Keratinocyte (primary cell): ENCODE measurements around the gene PLCD1. TPM values are rescaled to one million over a fixed set of nuclear protein-coding genes. Genes with fewer than 3 reads are reported as not detected.

Experiments
- DNase-seq: peaks from one replicate; pipeline ENCODE4 v3.0.0-alpha.2; 2011; ENCODE audit warnings: low read depth, missing footprints, low spot score
- FAIRE-seq: peaks from 2 replicates; lab custom pipeline; 2011; peaks lifted over from hg19 to GRCh38; lab: Jason Lieb, UNC
- H2AFZ ChIP-seq: 2 replicates; pipeline ENCODE4 v1.6.0; 2012; ENCODE audit warnings: low read length, control low read depth, inconsistent platforms; ENCODE audit not compliant: control insufficient read depth
- H3K27ac ChIP-seq: 2 replicates; pipeline ENCODE4 v1.5.1; 2011; ENCODE audit warnings: low read length; ENCODE audit not compliant: control insufficient read depth, insufficient read depth
- H3K27me3 ChIP-seq: 3 replicates; pipeline ENCODE4 v1.6.0; 2011; ENCODE audit warnings: low read length; ENCODE audit not compliant: control insufficient read depth, insufficient read depth; ENCODE audit errors: extremely low read depth
- H3K36me3 ChIP-seq, 2 experiments: 2 replicates in 1 of 2; 3 replicates in 1 of 2; pipeline ENCODE4 v1.5.1; 2011; ENCODE audit warnings: low read length in 2 of 2, mild to moderate bottlenecking in 1 of 2; ENCODE audit not compliant: control insufficient read depth in 2 of 2, insufficient read depth in 2 of 2; ENCODE audit errors: extremely low read depth in 1 of 2
- H3K4me1 ChIP-seq: 3 replicates; pipeline ENCODE4 v1.5.1; 2011; ENCODE audit warnings: low read length; ENCODE audit not compliant: control insufficient read depth, insufficient read depth; ENCODE audit errors: extremely low read depth
- H3K4me2 ChIP-seq: 3 replicates; pipeline ENCODE4 v1.6.0; 2011; ENCODE audit warnings: low read depth, low read length; ENCODE audit not compliant: control insufficient read depth, insufficient read depth; ENCODE audit errors: extremely low read depth
- H3K4me3 ChIP-seq, 3 experiments: fragments of 200-600 bp in 1 of 3; sonication (generic) in 1 of 3; 2 replicates in 2 of 3; 3 replicates in 1 of 3; pipeline ENCODE4 v1.5.1; 2011 to 2016; ENCODE audit warnings: low read length in 3 of 3, mild to moderate bottlenecking in 3 of 3, control low read depth in 2 of 3, inconsistent platforms in 1 of 3, low read depth in 1 of 3, mixed read lengths in 1 of 3, mixed run types in 1 of 3, moderate library complexity in 1 of 3; ENCODE audit not compliant: control insufficient read depth in 2 of 3, insufficient read depth in 2 of 3; ENCODE audit errors: extremely low read depth in 1 of 3
- H3K79me2 ChIP-seq: 2 replicates; pipeline ENCODE4 v1.6.0; 2012; ENCODE audit warnings: low read length; ENCODE audit not compliant: control insufficient read depth, insufficient read depth
- H3K9ac ChIP-seq: 3 replicates; pipeline ENCODE4 v1.6.0; 2011; ENCODE audit warnings: low read length; ENCODE audit not compliant: control insufficient read depth, insufficient read depth; ENCODE audit errors: extremely low read depth
- H3K9me1 ChIP-seq: 3 replicates; pipeline ENCODE4 v1.6.0; 2011; ENCODE audit warnings: low read length; ENCODE audit not compliant: control insufficient read depth, insufficient read depth; ENCODE audit errors: extremely low read depth
- H3K9me3 ChIP-seq: 2 replicates; pipeline ENCODE4 v1.5.1; 2012; ENCODE audit warnings: low read depth, low read length; ENCODE audit not compliant: control insufficient read depth
- H4K20me1 ChIP-seq: 3 replicates; pipeline ENCODE4 v1.6.0; 2011; ENCODE audit warnings: low read length; ENCODE audit not compliant: control insufficient read depth, insufficient read depth; ENCODE audit errors: extremely low read depth
- EZH2 ChIP-seq: IDR thresholded peaks from one replicate; pipeline ENCODE4 v1.6.1; 2012; ENCODE audit warnings: inconsistent platforms, mild to moderate bottlenecking, low read length, moderate library complexity
- dilution Hi-C: fragments of 300-500 bp; cut with MboI; formaldehyde crosslinking; loops from one replicate; pipeline ENCODE4 v1.7.0; 2020; ENCODE audit warnings: low sequenced_read_pairs; ENCODE audit not compliant: extremely low pct_ligation_motif_present
- polyA plus RNA-seq, 5 experiments: library from polyadenylated mRNA; depleted of rRNA in 3 of 5; stranded (reverse) in 3 of 5; stranded (forward) in 1 of 5; unstranded in 1 of 5; fragments of >200 nt; gene quantifications; 1 replicate in 1 of 5; 2 replicates in 3 of 5; 3 replicates in 1 of 5; pipeline versions ENCODE4 v1.2.1 to v1.2.3, GENCODE V29; 2011 to 2012; ENCODE audit warnings: missing spikeins in 2 of 5, low read depth in 1 of 5, low replicate concordance in 1 of 5
- TF ChIP-seq, protein P1 (sequence below), 3 experiments: IDR thresholded peaks in 1 of 3; conservative IDR thresholded peaks in 1 of 3; optimal IDR thresholded peaks in 1 of 3; 2 replicates in 2 of 3; 3 replicates in 1 of 3; pipeline versions ENCODE3 to v1.5.1; 2011; ENCODE audit warnings: low read length in 3 of 3, mild to moderate bottlenecking in 3 of 3, moderate library complexity in 2 of 3, control low read depth in 1 of 3, inconsistent platforms in 1 of 3; ENCODE audit not compliant: insufficient read depth in 2 of 3; ENCODE audit errors: extremely low read depth in 1 of 3

PLCD1 gene
- polyA plus RNA-seq, 1 donor (not counting 4 experiments of a cell fraction or from before 2014, with no cell fraction given): 26.0 TPM

DNA sequence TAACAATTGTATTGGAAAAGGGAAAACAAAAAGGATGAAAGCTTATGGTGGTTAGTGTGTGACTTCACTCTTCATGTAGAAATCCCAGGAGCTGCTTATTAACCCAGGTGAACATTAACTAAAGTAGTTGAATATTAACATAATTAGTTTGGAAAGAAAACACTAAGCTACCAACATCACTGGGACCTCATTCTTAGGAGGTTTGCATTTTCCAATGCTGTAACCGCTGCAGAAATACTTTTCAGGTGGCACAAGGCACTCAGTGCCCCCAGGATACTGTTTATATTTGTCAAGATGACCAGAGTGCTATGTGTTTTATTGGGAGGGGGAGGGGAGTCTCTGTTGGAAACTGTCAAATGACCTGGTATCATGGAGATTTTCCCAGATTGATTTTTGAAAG lies 64.7 kb downstream of the PLCD1 start:
- H3K79me2 ChIP-seq: no peaks in the 10 kb centered on the region
- dilution Hi-C loops: no loop called here
- H3K27ac ChIP-seq: no peak overlapping the region
- H3K4me1 ChIP-seq: peaks cover 3% of the 10 kb centered on the region
- TF ChIP-seq, protein P1, sequence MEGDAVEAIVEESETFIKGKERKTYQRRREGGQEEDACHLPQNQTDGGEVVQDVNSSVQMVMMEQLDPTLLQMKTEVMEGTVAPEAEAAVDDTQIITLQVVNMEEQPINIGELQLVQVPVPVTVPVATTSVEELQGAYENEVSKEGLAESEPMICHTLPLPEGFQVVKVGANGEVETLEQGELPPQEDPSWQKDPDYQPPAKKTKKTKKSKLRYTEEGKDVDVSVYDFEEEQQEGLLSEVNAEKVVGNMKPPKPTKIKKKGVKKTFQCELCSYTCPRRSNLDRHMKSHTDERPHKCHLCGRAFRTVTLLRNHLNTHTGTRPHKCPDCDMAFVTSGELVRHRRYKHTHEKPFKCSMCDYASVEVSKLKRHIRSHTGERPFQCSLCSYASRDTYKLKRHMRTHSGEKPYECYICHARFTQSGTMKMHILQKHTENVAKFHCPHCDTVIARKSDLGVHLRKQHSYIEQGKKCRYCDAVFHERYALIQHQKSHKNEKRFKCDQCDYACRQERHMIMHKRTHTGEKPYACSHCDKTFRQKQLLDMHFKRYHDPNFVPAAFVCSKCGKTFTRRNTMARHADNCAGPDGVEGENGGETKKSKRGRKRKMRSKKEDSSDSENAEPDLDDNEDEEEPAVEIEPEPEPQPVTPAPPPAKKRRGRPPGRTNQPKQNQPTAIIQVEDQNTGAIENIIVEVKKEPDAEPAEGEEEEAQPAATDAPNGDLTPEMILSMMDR (optimal IDR thresholded peaks at IDR 0.05 in 1 of 3, IDR thresholded peaks at IDR 0.05 in 1 of 3, conservative IDR thresholded peaks at IDR 0.05 in 1 of 3; ENCODE audit: extremely low read depth in 1 of 3, insufficient read depth in 2 of 3, low read length in 3 of 3): no peak
- TF ChIP-seq EZH2: no peak
- DNase-seq (no peak), FAIRE-seq (no peak)
- H3K9me1 ChIP-seq: no peaks in the 10 kb centered on the region
- H3K9ac ChIP-seq: no peak overlapping the region
- H2AFZ ChIP-seq: no peak overlapping the region
- peaks cover 18 to 23% of the 10 kb centered on the region in 2 experiments for H3K36me3 ChIP-seq
- no peaks in the 10 kb centered on the region for H3K27me3 ChIP-seq
- H3K4me2 ChIP-seq: no peak overlapping the region
- no peak overlapping the region for H3K4me3 ChIP-seq
- no peaks in the 10 kb centered on the region for H4K20me1 ChIP-seq
- no peaks in the 10 kb centered on the region for H3K9me3 ChIP-seq

DNA sequence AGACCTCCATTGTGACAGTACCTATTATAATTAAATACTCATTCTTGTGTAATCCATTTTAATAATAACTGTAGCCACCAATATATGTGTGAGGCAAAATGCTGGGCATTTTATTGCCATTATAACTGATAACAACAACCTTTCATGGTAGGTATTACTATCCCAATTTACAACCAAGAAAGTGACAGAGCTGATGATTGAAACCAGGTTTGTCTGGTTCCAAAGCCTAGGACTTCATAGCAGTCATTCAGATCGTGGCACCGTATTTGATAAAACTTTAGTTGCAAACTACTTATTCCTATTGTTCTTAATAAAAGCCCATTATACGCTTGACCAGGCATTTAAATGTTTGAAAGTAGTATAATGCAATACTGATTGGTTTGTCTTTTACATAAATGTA lies 65.3 kb downstream of the PLCD1 start:
- TF ChIP-seq, protein P1 (optimal IDR thresholded peaks at IDR 0.05 in 1 of 3, IDR thresholded peaks at IDR 0.05 in 1 of 3, conservative IDR thresholded peaks at IDR 0.05 in 1 of 3; ENCODE audit: extremely low read depth in 1 of 3, insufficient read depth in 2 of 3, low read length in 3 of 3): no peak
- no peak for TF ChIP-seq EZH2
- peaks cover 3% of the 10 kb centered on the region for H3K4me1 ChIP-seq
- H3K36me3 ChIP-seq: peaks cover 13 to 17% of the 10 kb centered on the region in 2 experiments
- H3K9me1 ChIP-seq: no peaks in the 10 kb centered on the region
- H3K27me3 ChIP-seq: no peaks in the 10 kb centered on the region
- DNase-seq (no peak), FAIRE-seq (no peak)
- H3K9me3 ChIP-seq: no peaks in the 10 kb centered on the region
- no peak overlapping the region for H2AFZ ChIP-seq
- H3K4me3 ChIP-seq: no peak overlapping the region
- no peak overlapping the region for H3K27ac ChIP-seq
- no peaks in the 10 kb centered on the region for H3K79me2 ChIP-seq
- dilution Hi-C loops: no loop called here
- H3K9ac ChIP-seq: no peak overlapping the region
- no peak overlapping the region for H3K4me2 ChIP-seq
- no peaks in the 10 kb centered on the region for H4K20me1 ChIP-seq
